ENCODE results near the gene TCF20.

The TCF20 gene

DNA sequence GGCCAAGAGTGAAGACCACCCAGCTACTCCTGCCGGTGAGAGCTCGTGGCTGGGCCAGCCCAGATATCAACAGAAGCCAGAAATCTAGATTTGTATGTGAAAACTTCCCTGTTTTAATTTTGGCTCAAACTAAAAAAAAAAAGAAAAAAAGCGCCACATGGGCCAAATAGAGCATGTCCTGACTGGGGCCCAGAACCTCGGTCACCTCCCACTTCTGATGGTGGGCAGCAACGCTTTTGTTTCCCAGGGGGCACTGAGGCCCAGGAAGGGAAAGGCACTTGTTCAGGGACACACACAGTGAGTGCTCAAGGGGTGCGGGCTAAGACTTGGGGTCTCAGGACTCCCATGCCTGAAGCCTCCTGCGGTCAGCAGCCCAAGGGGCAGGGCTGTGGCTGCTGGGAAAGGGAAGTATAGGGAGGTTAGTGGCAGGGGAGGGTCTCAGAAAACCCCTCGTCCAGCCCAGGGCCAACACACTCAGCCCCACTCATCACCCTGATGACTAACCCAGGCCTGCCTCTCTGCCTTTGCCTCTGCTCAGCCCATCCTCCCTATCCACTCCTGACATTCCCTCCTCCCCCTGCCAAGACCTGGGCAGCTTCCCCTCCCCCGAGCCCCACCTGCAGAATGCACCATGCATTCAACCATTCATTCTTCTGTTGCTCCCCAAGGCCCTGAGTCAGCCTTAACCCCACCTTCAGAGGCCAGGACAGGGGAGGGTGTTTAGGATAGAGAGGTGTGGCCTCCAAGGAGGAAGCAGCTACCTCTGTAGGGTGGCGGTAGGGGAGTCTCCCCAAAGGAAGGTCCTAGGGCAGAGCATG is 30.0 kb upstream of the TCF20 start:
- TF ChIP-seq, protein P1, sequence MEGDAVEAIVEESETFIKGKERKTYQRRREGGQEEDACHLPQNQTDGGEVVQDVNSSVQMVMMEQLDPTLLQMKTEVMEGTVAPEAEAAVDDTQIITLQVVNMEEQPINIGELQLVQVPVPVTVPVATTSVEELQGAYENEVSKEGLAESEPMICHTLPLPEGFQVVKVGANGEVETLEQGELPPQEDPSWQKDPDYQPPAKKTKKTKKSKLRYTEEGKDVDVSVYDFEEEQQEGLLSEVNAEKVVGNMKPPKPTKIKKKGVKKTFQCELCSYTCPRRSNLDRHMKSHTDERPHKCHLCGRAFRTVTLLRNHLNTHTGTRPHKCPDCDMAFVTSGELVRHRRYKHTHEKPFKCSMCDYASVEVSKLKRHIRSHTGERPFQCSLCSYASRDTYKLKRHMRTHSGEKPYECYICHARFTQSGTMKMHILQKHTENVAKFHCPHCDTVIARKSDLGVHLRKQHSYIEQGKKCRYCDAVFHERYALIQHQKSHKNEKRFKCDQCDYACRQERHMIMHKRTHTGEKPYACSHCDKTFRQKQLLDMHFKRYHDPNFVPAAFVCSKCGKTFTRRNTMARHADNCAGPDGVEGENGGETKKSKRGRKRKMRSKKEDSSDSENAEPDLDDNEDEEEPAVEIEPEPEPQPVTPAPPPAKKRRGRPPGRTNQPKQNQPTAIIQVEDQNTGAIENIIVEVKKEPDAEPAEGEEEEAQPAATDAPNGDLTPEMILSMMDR (IDR thresholded peaks at IDR 0.05): no peak
- TF ChIP-seq ZFX (IDR thresholded peaks at IDR 0.05; ENCODE audit: borderline replicate concordance): no peak
- H3K27ac ChIP-seq: no peak overlapping the region

DNA sequence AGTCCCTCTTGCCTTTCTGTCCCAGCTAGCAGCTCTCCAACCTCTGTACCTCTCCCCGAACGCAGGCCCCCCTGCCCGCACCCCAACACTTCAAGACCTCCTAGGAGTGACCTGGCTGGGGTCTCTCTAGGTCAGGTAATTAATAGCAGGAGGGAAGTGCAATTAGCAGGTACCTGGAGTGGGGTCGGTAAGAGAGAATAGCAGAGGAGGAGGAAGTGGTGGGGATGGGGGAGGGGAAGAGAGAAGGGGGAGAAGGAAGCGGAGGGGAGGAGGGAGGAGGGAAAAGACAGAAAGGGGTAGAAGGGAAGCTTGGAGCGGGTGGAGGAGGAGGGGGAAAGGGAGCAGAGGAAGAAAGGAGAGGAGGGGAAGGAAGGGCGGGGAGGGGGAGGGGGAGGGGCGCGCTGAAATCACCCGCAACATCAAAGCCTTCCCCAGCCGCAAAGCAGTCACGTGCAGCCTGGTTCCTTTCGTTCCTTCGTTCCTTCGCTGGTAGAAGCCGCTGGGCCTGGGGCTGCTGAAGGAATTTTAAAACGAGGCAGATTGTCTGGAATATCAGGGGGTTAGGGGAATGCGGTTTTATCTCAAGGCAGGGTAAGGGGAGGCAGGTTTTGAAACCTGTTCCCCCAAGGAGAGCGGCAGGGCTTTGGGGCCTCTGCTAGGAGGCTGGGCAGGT is 29.3 kb upstream of the TCF20 start:
- no peak for TF ChIP-seq ZFX (IDR thresholded peaks at IDR 0.05; ENCODE audit: borderline replicate concordance)
- TF ChIP-seq, protein P1 (IDR thresholded peaks at IDR 0.05): no peak
- H3K27ac ChIP-seq: no peak overlapping the region

DNA sequence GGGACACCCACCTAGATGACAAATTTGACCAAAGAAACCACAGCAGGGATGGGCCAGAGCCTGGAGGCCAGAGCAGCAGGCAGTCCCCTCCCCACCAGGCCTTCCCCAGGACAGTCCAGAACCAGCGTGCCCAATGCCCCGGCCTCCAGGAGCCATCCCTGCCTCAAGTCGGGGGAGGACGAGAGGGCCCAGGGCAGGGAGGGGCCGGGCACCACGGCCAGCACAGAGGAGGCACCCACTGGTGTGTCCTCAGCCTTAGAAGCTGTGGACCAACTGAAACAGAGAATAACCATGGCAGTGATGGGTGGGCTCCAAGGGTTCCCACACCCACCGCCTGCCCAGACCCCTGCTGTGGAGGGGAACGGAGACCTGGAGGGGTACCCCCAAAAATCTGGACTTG is 28.3 kb upstream of the TCF20 start:
- H3K27ac ChIP-seq: no peak overlapping the region
- TF ChIP-seq, protein P1 (IDR thresholded peaks at IDR 0.05): no peak
- TF ChIP-seq ZFX (IDR thresholded peaks at IDR 0.05; ENCODE audit: borderline replicate concordance): no peak

DNA sequence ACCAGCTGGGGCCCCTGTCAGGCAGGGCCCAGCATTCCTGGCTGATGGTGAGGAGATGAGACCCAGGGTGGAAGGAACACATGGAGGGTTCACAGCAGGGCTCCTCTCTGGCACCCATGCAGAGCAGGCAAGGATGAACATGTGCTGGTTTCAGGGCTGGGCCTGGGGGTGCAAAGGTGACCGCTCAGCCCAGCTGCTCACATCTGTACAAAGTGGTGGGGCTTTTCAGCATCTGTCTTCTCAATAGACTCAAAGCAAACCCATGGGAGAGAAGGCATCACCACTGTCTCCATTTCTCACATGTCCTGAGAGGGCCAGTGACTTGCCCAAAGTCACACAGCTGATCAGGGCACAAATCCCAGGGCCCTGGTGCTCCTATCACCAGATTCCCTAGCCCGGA is 27.3 kb upstream of the TCF20 start:
- TF ChIP-seq ZFX (IDR thresholded peaks at IDR 0.05; ENCODE audit: borderline replicate concordance): no peak
- TF ChIP-seq, protein P1 (IDR thresholded peaks at IDR 0.05): no peak
- no peak overlapping the region for H3K27ac ChIP-seq

DNA sequence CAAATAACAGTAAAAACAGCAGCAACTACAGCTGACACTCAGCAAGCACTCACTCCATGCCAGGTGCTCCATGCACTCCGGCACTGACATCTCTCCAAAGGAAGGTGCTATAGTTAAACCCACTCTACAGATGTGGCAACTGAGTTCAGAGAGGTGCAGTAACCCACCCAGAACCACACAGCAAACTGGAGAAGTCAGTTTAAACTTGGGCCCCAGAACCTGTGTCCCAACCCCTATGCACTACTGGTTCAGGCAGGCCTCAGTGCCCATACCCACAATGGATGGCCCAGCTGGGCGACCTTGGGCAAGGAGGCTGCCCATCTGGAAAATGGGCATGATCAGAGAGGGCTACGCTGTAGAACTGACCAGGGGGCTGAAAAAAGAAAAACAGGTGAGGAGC is 26.4 kb upstream of the TCF20 start:
- no peak overlapping the region for H3K27ac ChIP-seq
- TF ChIP-seq ZFX (IDR thresholded peaks at IDR 0.05; ENCODE audit: borderline replicate concordance): no peak
- TF ChIP-seq, protein P1 (IDR thresholded peaks at IDR 0.05): 0 out of 2 replicates have a peak, but pooled peaks have one; percentile 1

DNA sequence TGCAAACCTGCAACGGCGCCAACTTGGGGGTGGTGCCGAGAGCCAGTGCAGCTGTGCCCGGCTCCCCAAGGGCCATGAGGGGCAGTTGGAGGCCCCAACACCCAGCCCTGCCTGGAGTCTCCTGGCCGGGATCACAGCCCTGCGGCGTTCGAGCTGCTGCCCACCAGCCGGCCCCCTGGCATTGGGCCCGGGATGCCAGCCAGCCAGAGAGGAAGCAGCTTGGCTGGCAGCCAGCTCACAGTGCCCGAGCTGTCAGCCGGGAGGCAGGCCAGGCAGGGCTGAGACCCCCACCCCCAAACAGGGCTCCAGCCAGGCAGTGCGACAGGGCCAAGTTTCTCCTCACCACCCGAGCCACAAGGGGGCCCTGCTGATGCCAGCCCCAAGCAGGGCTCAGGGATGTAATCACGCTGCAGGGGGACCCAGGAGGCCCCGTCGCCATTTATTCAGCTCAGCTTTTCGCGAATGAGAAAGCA is 26.0 kb upstream of the TCF20 start:
- no peak overlapping the region for H3K27ac ChIP-seq
- no peak for TF ChIP-seq ZFX (IDR thresholded peaks at IDR 0.05; ENCODE audit: borderline replicate concordance)
- TF ChIP-seq, protein P1 (IDR thresholded peaks at IDR 0.05): 0 out of 2 replicates have a peak, but pooled peaks have one; percentile 5

All from 22Rv1 (cell line).